SIG-M5 treated with dmso at 0.1 percent for 504 hours (cell line): ENCODE results near the gene BSG.
A peak's percentile ranks its signal among the peaks of the same experiment; 100 is the strongest.
"Not testable (repeated sequence)": the region's sequence is repeated elsewhere in the genome, so short reads cannot be mapped to it uniquely, and the experiment has no call there.

Experiments
- DNase-seq: peaks from one replicate; lab custom pipeline; 2025; ENCODE audit not compliant: unreplicated experiment; lab: John Stamatoyannopoulos, UW

The BSG gene

GRCh38 chr19:585146-585545 is 12.8 kb downstream of the BSG start:
- DNase-seq = not testable (repeated sequence)

- DNase-seq = no peak
Observed at GRCh38 chr19:585551-586110, 13.2 kb downstream of the BSG start.

DNA sequence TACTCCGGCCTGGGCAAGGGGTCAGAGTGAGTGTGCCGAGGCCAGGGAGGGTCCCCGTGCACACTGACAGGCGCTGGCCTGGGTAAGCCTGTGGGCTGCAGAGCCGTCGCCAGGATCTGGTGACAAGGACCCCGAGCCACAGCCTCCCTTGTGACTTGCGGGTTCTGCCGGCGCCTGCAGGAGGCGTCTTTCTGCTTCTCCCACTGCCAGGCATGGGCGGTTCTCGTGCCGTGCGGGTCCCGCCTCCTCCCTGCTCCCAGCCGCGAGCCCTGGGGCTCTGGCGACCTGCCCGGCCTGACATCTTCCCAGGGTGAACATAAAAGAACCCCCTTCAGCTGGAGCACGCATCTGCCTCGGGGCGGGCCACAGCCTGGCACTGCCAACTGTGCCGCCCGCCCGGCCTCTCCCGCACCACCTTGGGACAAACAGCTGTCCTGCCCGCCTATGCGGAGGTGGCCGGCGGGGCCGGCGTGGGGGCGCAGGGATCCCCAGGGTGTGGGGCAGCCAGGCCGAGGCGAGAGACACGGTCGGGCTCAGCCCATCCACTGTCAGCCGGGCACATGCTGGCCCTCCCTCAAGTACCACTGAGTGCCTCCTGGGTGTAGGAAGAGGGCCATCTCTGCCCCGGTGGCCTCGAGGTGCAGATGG is 15.8 kb downstream of the BSG start:
- peak; percentile 78 for DNase-seq

- no peak for DNase-seq
Observed at GRCh38 chr19:588741-589692, 16.6 kb downstream of the BSG start.

GRCh38 chr19:589693-590395 is 17.4 kb downstream of the BSG start, which contains the start of gene HCN2:
TSS of gene HCN2 (plus strand) at chr19:589881. CDS start at chr19:589946, 65 bp downstream.
- no peak for DNase-seq

DNA sequence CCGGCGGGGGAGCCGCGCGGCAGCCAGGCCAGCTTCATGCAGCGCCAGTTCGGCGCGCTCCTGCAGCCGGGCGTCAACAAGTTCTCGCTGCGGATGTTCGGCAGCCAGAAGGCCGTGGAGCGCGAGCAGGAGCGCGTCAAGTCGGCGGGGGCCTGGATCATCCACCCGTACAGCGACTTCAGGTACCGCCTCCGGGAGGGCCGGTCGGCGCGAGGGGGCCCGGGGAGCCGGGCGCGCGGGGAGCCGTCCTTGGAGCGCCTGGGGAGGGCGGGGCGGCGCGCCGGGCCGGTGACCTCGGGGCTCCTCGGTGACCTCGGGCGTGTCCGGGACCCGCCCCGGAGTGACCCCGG is 18.0 kb downstream of the BSG start:
- no peak for DNase-seq

DNA sequence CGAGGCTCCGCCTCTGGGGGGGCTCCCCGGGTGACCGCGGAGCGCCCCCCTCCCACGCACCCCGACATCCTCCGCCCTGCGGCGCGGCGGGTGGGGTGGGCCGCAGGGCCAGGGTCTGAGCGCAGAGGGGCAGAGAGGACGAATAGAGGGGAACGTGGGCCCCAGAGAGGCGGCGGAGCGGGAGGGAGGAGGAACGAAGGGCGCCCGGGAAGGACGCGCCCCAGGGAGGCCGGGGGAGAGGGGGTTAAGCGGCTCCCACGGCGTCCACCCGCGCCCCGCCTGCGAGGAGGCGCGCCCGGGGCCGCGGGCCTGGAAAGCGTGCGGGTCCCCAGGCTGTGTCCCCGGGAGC is 18.3 kb downstream of the BSG start:
- DNase-seq = no peak

DNA sequence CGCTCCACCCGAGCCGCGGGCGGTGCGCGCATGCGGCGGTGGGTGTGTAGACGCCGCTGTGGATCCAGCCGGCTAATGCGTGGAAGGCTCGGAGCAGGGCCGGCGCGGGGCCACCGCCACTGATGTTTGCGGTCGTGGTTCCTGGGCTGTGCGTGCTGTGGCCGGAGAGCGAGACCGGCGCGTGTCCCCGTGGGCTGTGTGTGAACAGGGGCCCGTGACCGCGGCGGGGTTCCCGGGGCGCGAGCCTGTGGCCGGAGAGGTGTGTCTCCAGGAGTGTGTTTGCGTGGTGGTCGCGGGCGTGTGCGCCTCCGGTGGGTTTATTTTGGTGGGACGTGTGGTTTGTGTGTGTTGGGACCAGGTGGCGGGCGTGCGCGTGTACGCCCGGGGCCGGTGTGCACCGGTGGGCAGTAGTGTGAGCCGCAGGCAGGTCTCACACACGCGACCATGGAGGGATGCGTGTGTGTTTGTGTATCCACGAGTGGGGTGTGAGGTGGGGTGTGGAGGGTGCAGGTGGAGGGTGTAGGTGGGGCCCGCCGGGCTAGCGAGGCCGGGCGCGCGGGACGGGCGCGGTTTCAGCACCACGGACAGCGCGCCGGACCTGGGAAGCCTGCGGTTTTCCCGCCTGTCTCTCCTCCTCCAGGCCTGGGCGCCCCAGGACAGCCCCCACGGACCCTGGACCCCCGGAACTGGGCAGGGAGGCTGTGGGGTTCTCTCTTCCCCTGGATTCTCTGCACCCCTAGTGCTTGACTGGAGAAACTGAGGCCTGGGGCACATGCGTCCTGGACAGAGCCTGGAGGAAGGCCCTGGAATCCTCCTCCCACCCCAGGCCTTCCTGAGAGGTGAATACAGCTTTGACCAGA is 18.9 kb downstream of the BSG start:
- DNase-seq = no peak

DNA sequence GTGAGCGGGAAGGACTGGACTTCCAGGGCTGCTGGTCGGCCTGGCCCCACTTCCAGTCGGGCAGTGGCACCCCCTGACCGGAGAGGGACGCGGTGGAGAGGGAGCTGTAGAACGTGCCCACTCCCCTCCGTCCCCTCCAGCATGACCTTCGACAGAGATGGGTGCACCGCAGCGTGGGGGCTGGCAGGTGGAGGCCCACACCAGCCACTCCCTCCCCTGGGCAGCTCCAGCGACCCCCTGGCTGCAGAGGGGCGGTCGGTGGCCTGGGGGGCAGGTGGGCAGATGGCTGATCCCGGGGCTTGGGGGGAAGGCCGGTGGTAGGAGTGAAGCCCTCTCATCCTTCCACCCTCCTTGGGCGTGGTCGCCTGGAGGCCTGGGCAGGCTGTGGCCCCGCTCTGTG is 19.7 kb downstream of the BSG start:
- DNase-seq = no peak

GRCh38 chr19:593055-593454 is 20.7 kb downstream of the BSG start:
- no peak for DNase-seq

GRCh38 chr19:593505-593904 is 21.1 kb downstream of the BSG start:
- DNase-seq = no peak

GRCh38 chr19:594265-594870 is 22.0 kb downstream of the BSG start:
- DNase-seq = no peak

DNA sequence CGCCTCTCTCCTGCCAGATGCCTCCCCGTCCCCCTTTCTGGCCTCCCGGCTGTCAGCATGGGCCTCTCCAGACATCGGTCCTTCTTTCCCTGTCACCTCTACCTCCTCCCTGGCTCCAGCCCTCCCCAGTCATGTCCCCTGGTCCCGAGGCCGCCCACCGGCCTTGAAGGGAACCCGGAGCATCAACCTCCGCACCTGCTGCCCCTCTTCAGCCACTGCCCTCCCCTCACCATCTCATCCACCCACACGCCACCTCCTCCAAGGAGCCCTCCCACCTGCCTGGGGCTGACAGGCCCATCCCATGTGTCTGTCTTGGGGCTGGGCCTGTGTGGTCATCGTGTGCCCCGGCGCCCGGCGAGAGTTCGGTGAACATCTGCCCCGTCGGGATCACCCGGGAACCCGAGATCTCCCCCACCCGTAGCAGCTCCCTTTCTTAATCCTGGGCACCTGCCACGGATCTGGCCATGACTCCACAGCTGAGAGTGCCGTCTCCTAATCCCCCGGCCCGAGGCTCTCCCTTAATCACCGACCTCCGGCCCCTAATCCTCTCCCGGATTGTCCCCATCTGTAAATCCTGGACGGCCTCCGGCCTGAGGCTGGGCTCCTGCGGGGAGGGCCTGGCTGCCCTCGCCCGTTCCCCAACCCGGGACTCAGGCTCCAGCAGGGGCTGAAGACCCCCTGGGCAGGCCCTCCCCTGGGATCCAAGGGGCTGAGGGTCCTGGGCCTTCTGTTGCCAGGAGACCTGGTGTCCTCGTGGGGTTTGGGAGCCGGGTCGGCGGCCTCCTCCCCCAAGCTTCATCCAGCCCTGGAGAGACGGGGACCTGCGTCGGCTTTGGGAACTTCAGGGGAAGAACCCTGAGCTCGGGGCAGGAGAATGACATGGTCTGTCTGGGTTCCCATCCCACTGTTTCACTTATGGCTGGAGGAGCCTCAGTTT is 23.2 kb downstream of the BSG start:
- no peak for DNase-seq

- DNase-seq = no peak
Observed at GRCh38 chr19:596263-596655, 23.9 kb downstream of the BSG start.

DNA sequence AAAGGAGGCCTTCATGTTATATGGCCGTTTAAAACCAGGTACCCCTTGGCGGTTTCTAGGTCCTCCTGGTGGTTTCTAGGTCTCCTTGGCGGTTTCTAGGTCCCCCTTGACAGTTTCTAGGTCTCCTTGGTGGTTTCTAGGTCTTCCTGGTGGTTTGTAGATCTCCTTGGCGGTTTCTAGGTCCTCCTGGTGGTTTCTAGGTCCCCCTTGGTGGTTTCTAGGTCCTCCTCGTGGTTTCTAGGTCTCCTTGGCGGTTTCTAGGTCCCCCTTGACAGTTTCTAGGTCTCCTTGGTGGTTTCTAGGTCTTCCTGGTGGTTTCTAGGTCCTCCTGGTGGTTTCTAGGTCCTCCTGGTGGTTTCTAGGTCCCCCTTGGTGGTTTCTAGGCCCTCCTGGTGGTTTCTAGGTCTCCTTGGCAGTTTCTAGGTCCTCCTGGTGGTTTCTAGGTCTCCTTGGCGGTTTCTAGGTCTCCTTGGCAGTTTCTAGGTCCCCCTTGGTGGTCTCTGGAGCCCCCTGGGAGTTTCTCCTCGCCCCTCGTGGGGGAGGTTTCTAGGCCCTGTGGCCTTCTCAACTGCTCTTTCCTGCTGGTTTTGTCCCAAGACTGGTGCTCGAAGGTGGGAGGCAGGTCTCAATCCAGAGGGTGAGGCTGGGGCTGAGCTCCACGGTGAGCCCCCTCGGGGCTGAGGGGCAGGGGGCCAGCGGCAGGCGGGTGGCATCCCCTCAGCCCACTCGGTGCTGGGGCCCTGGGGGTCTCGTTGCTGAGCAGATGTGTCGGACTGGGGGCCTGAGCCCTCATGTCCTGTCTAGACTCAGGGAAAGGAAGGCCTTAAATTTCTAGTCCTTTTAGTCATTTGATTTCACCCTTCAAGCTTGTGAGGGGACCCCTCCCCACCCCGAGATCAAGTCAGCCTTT is 25.3 kb downstream of the BSG start:
- no peak for DNase-seq

- no peak for DNase-seq
Observed at GRCh38 chr19:601310-601709, 28.9 kb downstream of the BSG start.

DNA sequence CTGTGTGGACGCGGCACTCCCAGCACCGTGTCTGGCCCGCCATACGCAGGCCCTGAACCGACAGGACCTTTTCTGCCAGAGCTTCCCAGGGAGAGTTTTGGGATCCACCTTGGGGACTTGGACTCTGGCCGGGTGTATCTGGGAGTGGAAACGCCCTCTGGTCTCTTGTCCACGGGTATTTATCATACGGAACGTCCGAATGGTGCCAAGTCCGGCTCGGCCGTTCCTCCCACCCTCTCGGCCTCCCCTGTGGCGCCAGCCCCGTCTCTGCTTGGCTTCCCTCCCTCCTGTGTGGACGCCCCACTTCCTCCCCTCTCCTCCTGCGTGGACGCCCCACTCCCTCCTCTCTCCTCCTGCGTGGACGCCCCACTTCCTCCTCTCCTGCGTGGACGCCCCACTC is 29.4 kb downstream of the BSG start:
- DNase-seq = no peak
